ENCODE results near the gene TFIP11.

Gene TFIP11

GRCh38 chr22:26442086-26442756 is 70.1 kb downstream of the TFIP11 start:
- no peak for TF ChIP-seq CTCF (IDR thresholded peaks at IDR 0.05)

All from LNCAP (cell line).